Mucosa of descending colon (tissue), 3 donors: ENCODE data around the gene GRAP. TPM values are rescaled to one million over a fixed set of nuclear protein-coding genes. Genes with fewer than 3 reads are reported as not detected.
A peak's percentile ranks its signal among the peaks of the same experiment; 100 is the strongest.

Experiments
- ATAC-seq: fragments of 200-7000 bp; cut with Tn5 transposase; one replicate; pipeline ENCODE4 v1.9.1; 2020; ENCODE audit warnings: mild to moderate bottlenecking, moderate library complexity
- DNase-seq, 3 donors: peaks; one replicate each; pipeline ENCODE4 v3.0.0-alpha.2; 2020
- H3K36me3 ChIP-seq: fragments of 200-600 bp; one replicate; pipeline ENCODE4 v1.8.0; 2021; ENCODE audit warnings: low read depth, mild to moderate bottlenecking
- H3K4me1 ChIP-seq: fragments of 200-600 bp; one replicate; pipeline ENCODE4 v1.8.0; 2021; ENCODE audit warnings: low read depth, mild to moderate bottlenecking
- H3K4me3 ChIP-seq: fragments of 200-600 bp; one replicate; pipeline ENCODE4 v1.8.0; 2021; ENCODE audit warnings: mild to moderate bottlenecking
- H3K9me3 ChIP-seq: fragments of 200-600 bp; one replicate; pipeline ENCODE4 v1.8.0; 2021; ENCODE audit warnings: mild to moderate bottlenecking
- intact Hi-C, 2 donors: fragments of 100-400 bp; cut with DNase I in 1 of 2; cut with micrococcal nuclease in 1 of 2; formaldehyde crosslinking; loops; one replicate each; pipeline versions ENCODE4 v1.11.0 to v1.11.1; 2022; cut with DNase I, micrococcal nuclease
- total RNA-seq, 3 donors: library from RNA; stranded (reverse); fragmentation: NEBNext Ultra II Directional in 2 of 3; extraction: Animal tissue kit (Norgen Biotek cat#: 25700) in 2 of 3; gene quantifications; one replicate each; pipeline versions ENCODE4 v1.2.1 to v1.2.4, GENCODE V29; 2021 to 2023
- TF ChIP-seq, protein P1 (sequence below): fragments of 200-600 bp; IDR thresholded peaks from one replicate; pipeline ENCODE4 v1.8.0; 2022; ENCODE audit warnings: antibody characterized with exemption, mild to moderate bottlenecking
- donor health status: DM: no; HTN: no; CAD: no; lungs with moderate emphysema.
- donor health status: DM: no; HTN: no; CAD: no.
- donor health status: DM: no; HTN: yes; CAD: no.

GRAP gene
- total RNA-seq, 3 donors from 2014 or later, result 1.2 to 2.5 (median 1.8) TPM

DNA sequence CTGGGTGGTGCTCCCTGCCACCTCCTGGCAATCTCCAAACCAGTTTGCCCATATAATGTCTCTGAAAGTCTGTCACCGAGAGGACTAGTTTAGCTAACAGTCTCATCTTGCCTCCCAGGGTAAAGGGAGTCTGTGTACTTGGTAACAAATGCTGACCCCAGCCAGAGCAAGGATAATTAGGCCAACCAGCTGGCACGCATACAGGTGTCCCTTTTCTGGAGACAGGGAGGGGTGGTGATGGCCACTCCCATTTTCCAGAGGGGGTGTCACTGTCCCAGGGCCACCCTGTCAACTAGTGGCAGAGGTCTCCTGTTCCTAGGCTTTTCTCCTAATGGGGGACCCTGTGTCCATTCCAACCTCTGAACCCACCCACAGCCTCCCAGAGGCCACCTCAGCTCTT is 50.3 kb downstream of the GRAP start:
- Histone ChIP-seq H3K36me3 (no peaks in the 10 kb centered on the region), H3K9me3 (no peaks in the 10 kb centered on the region), H3K4me1 (peaks cover 35% of the 10 kb centered on the region), H3K4me3 (no peak overlapping the region)
- ATAC-seq (no peak), DNase-seq (peak in 1 of 3 donors; percentile 7)
- TF ChIP-seq, protein P1, sequence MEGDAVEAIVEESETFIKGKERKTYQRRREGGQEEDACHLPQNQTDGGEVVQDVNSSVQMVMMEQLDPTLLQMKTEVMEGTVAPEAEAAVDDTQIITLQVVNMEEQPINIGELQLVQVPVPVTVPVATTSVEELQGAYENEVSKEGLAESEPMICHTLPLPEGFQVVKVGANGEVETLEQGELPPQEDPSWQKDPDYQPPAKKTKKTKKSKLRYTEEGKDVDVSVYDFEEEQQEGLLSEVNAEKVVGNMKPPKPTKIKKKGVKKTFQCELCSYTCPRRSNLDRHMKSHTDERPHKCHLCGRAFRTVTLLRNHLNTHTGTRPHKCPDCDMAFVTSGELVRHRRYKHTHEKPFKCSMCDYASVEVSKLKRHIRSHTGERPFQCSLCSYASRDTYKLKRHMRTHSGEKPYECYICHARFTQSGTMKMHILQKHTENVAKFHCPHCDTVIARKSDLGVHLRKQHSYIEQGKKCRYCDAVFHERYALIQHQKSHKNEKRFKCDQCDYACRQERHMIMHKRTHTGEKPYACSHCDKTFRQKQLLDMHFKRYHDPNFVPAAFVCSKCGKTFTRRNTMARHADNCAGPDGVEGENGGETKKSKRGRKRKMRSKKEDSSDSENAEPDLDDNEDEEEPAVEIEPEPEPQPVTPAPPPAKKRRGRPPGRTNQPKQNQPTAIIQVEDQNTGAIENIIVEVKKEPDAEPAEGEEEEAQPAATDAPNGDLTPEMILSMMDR, result no peak
- intact Hi-C loops, result no loop called here

DNA sequence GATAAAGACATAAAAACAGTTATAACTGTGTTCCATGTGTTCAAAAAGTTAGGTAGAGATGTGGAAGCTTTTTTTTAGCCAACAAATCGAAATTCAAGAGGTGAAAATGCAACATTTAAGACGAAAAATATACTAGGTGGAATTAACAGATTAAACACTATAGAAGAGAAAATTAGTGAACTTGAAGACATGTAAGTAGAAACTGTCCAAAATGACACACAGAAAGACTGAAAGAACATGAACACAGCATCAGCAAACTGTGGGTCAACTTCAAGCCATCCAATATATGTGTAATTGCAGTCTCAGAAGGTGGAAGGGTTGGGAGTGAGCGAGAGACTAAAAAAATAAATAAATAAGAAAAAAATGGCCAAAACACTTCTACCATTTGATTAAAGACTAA is 51.5 kb downstream of the GRAP start:
- intact Hi-C loops, result no loop called here
- Histone ChIP-seq H3K9me3 (no peaks in the 10 kb centered on the region), H3K36me3 (no peaks in the 10 kb centered on the region), H3K4me1 (peaks cover 32% of the 10 kb centered on the region), H3K4me3 (no peak overlapping the region)
- DNase-seq (no peak), ATAC-seq (no peak)
- TF ChIP-seq, protein P1, result no peak

DNA sequence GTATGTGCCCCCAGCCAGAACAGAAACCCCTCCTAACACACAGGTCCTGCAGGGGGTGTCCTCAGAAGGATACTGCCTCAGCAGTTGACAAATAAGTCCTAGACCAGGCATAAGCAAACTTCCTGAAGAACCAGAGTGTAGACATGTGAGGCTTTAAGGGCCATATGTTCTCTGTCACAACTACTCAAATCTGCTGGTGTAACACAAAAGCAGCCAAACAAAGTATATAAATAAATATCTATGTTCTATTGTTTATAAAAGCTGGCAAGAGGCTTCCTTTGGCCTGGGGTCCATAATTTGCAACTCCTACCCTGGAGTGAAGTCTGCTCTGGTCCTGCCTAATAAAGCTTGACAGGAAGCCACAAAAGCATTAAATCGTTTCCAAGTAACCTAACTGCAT is 52.1 kb downstream of the GRAP start:
- DNase-seq, result no peak
- intact Hi-C loops, result no loop called here
- Histone ChIP-seq H3K4me1 (peaks cover 32% of the 10 kb centered on the region), H3K36me3 (no peaks in the 10 kb centered on the region), H3K4me3 (no peak overlapping the region), H3K9me3 (no peaks in the 10 kb centered on the region)
- TF ChIP-seq, protein P1, result no peak
- no peak for ATAC-seq

DNA sequence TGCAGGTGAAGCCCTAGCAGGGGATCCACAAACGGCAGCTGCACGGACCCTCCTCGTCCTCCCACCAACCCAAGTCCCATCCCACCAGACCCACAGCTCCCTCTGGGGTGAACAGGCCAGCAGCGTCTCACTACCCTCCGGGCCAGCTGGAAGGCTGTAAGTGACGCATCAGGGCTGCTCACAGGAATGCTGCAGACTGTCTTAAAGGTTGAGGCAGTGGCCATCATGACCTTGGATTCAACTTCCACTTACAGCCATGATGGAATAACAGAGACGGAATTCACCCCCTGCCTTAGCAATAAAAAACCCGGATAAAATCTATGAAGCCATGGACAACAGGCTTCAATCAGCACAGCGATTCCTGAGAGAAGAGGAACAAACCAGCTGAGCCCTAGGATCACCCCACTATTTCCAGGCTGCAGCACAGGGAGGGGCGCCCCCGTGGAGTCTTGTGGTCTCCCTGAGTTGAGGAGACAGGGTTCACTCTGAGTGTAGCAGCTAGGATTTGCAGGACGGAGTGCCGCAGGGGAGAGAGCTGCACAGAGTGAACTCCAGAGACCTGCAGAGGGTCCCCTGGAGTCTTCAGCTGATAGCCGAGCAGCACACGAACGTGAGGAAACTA is 52.7 kb downstream of the GRAP start:
- peak; percentile 7 for ATAC-seq
- no peaks in the 10 kb centered on the region for H3K36me3 ChIP-seq
- DNase-seq, result peak in 2 of 3 donors; percentile 37 to 39
- TF ChIP-seq, protein P1, result no peak
- intact Hi-C loops, result no loop called here
- H3K4me1 ChIP-seq, result peaks cover 38% of the 10 kb centered on the region
- no peak overlapping the region for H3K4me3 ChIP-seq
- no peaks in the 10 kb centered on the region for H3K9me3 ChIP-seq

DNA sequence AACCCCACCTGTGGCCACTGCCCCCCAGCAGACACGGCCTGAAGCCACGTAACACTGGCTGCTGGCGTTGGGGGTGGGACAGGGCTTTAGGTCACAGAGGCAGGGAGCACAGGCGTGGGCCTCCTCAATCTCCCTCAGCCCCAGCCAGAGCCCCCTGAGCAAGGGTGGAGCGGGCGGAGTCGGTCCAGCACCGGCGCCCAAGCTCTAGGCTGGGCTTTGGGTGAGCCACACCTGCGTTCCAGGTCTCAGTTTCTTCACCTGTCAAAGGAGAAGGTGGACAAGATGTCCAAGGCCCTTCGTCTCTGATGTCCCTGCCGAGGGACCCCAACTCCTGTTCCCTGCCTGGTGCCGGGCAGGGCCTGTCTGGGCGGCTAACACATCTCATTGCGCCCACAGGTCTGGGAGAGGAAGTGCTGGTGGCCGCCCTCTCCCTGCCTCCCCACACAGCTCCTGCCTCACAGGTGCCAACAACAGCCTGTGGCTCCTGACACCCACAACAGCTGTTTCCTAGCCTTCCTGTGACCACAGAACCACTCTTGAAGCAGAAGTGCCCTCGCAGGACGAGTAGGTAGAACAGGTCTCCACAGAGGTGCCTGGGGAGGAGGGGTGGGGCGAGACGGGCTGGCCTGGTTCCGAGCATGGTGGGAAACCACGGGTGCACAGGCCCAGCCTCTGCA is 54.2 kb downstream of the GRAP start:
- intact Hi-C loops, result no loop called here
- Histone ChIP-seq H3K4me1 (peaks cover 42% of the 10 kb centered on the region), H3K36me3 (peaks cover 6% of the 10 kb centered on the region), H3K9me3 (no peaks in the 10 kb centered on the region), H3K4me3 (no peak overlapping the region)
- DNase-seq (peak in 2 of 3 donors; percentile 48 to 70), ATAC-seq (peak; percentile 2)
- TF ChIP-seq, protein P1, result no peak
